Measurements from ENCODE around the gene ADAM12. TPM values are rescaled to one million over a fixed set of nuclear protein-coding genes. Genes with fewer than 3 reads are reported as not detected.

Gene ADAM12
- total RNA-seq, 1 donor from 2014 or later = 41.7 TPM

GRCh38 chr10:126191192-126191591 lies 197.1 kb downstream of the ADAM12 start:
- no peaks in the 10 kb centered on the region for H3K9me3 Mint-ChIP-seq (ENCODE audit: unreplicated experiment)
- H3K27ac Mint-ChIP-seq (ENCODE audit: unreplicated experiment) = no peak overlapping the region
- no peak for DNase-seq (ENCODE audit: extremely low spot score, unreplicated experiment)
- peaks cover 2% of the 10 kb centered on the region for H3K27me3 Mint-ChIP-seq (ENCODE audit: unreplicated experiment)
- TF ChIP-seq CTCF (IDR thresholded peaks at IDR 0.05) = no peak
- H3K4me1 Mint-ChIP-seq (ENCODE audit: unreplicated experiment) = peaks cover 4% of the 10 kb centered on the region
- H3K36me3 Mint-ChIP-seq (ENCODE audit: unreplicated experiment) = no peaks in the 10 kb centered on the region
- no peak overlapping the region for H3K4me3 Mint-ChIP-seq (ENCODE audit: unreplicated experiment)

GRCh38 chr10:126188679-126189200 lies 199.5 kb downstream of the ADAM12 start:
- H3K4me1 Mint-ChIP-seq (ENCODE audit: unreplicated experiment) = peaks cover 9% of the 10 kb centered on the region
- no peak overlapping the region for H3K4me3 Mint-ChIP-seq (ENCODE audit: unreplicated experiment)
- no peaks in the 10 kb centered on the region for H3K9me3 Mint-ChIP-seq (ENCODE audit: unreplicated experiment)
- H3K27me3 Mint-ChIP-seq (ENCODE audit: unreplicated experiment) = peaks cover 2% of the 10 kb centered on the region
- no peaks in the 10 kb centered on the region for H3K36me3 Mint-ChIP-seq (ENCODE audit: unreplicated experiment)
- H3K27ac Mint-ChIP-seq (ENCODE audit: unreplicated experiment) = no peak overlapping the region
- TF ChIP-seq CTCF (IDR thresholded peaks at IDR 0.05) = no peak
- no peak for DNase-seq (ENCODE audit: extremely low spot score, unreplicated experiment)

- H3K27me3 Mint-ChIP-seq (ENCODE audit: unreplicated experiment) = peaks cover 2% of the 10 kb centered on the region
- H3K9me3 Mint-ChIP-seq (ENCODE audit: unreplicated experiment) = no peaks in the 10 kb centered on the region
Measured at GRCh38 chr10:126187399-126187798, 200.9 kb downstream of the ADAM12 start.

GRCh38 chr10:126186766-126187165 lies 201.5 kb downstream of the ADAM12 start:
- H3K4me3 Mint-ChIP-seq (ENCODE audit: unreplicated experiment) = no peak overlapping the region

More at GRCh38 chr10:126187399-126187798, 200.9 kb downstream of the ADAM12 start:
- no peak overlapping the region for H3K27ac Mint-ChIP-seq (ENCODE audit: unreplicated experiment)
- no peak for DNase-seq (ENCODE audit: extremely low spot score, unreplicated experiment)
- peaks cover 11% of the 10 kb centered on the region for H3K4me1 Mint-ChIP-seq (ENCODE audit: unreplicated experiment)
- H3K4me3 Mint-ChIP-seq (ENCODE audit: unreplicated experiment) = no peak overlapping the region
- no peak for TF ChIP-seq CTCF (IDR thresholded peaks at IDR 0.05)
- no peaks in the 10 kb centered on the region for H3K36me3 Mint-ChIP-seq (ENCODE audit: unreplicated experiment)

More at GRCh38 chr10:126186766-126187165, 201.5 kb downstream of the ADAM12 start:
- no peaks in the 10 kb centered on the region for H3K9me3 Mint-ChIP-seq (ENCODE audit: unreplicated experiment)
- peaks cover 2% of the 10 kb centered on the region for H3K27me3 Mint-ChIP-seq (ENCODE audit: unreplicated experiment)
- H3K36me3 Mint-ChIP-seq (ENCODE audit: unreplicated experiment) = no peaks in the 10 kb centered on the region
- H3K4me1 Mint-ChIP-seq (ENCODE audit: unreplicated experiment) = peaks cover 16% of the 10 kb centered on the region
- no peak for TF ChIP-seq CTCF (IDR thresholded peaks at IDR 0.05)
- no peak for DNase-seq (ENCODE audit: extremely low spot score, unreplicated experiment)
- H3K27ac Mint-ChIP-seq (ENCODE audit: unreplicated experiment) = no peak overlapping the region

All from osteocyte (in vitro differentiated cells).